HG02588 (cell line): ENCODE data around the gene HS3ST4.

Experiments used
- ATAC-seq: cut with Tn5 transposase; IDR thresholded peaks from one replicate; pipeline ENCODE4 v1.9.1; 2021; ENCODE audit warnings: mild to moderate bottlenecking, moderate library complexity; ENCODE audit not compliant: unreplicated experiment

Gene HS3ST4

DNA sequence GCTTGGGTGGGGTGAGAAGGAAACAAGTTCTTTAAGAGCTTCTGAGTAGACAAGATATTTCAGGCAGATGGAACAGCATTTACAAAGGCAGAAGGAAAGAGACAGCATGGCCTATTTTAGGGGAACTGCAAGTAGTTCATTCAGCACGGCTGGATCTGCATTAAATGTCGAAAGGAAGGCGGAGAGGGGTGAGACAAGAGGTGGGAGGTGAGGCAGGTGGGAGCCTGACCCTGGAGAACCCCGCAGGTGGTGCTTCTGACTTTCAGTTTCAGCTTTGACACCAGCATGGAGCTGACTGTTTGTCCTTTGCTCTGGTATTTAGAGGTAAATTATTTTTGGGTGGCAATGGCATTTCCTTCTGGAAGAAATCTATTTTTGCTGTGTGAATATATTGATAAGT, 194.8 kb downstream of the HS3ST4 start:
- no peak for ATAC-seq

DNA sequence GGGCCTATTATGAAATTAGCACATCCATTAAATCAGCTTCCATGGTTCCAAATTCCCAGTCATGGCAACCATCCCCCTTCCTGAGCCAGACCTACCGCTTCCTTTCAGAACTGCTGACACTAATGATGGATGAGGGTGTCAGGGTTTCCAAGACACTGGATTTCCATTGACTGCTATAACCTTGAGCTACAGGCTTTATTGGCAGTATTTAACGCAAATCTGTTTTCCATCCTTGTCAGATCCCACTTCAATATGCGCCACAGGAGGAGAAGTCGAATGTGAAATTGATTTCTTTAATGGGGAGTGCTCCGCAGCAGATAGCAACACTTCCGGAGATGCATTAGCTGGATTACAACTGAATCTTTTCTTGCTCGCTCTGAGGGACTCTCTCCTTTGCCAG, 197.1 kb downstream of the HS3ST4 start:
- no peak for ATAC-seq

DNA sequence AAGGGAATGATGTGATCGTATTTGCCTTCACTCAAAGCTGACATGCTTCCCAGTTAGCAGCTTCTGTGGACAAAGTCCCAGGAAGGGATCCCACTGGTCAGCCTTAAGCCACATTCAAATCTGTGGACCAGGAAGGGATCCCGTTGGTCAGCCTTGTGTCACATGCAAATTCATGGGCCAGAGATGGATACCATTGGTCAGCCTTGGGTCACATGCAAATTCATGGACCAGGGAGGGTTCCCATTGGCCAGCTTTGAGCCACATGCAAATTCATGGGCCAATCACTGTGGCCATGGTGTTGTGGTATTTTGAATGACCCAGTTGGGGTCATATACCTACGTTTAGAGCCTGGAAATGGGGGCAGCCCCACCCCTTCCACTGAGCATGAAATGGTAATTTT, 201.6 kb downstream of the HS3ST4 start:
- ATAC-seq, result no peak

DNA sequence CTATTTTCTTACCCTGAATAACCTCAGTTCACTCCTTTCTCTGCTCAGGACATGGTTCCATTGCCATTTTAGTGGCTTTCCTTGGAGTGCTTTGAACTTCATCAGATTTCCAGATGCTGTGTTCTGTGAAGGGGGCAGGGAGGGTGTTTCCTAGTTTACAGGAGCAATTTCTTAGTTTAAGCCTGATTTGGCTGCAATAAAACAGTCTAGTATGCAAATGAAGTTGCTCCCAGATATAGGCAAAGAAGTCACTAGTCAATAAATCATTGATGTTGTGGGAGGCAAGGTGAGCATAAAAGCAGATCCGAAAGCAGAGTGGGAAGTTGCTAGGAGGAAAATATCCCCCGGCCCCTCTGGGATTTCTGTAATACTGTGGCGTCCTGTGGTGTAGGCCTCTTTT, 202.3 kb downstream of the HS3ST4 start:
- no peak for ATAC-seq

DNA sequence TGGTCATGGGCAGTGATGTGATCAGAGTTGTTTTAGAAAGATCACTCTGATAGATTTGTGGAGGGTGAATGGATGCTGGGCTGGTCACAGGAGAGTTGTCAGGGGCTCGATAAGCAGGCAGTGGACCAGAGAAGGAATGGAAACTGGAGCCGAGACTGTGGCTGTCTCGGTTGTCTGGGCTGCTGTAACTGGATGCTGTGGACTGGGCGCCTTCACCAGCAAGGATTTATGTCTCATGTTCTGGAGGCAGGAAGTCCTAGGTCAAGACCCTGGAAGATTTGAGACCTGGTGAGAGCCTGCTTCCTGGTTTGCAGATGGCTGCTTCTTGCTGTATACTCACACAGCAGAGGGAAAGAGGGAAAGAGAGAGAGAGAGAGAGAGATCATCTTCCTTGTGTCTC, 203.6 kb downstream of the HS3ST4 start:
- no peak for ATAC-seq

DNA sequence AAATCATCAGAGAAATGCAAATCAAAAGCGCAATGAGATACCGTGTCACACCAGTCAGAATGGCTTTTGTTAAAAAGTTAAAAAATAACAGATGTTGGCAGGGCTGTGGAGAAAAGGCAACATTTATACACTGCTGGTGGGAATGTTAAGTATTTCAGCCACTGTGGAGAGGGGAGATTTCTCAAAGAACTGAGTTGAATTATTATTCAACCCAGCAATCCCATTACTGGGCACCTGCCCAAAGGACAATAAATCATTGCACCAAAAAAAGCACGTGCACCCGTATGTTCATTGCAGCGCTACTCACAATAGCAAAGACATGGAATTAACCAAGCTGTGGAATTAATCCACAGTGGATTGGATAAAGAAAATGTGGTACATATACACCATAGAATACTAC, 204.7 kb downstream of the HS3ST4 start:
- ATAC-seq, result no peak

DNA sequence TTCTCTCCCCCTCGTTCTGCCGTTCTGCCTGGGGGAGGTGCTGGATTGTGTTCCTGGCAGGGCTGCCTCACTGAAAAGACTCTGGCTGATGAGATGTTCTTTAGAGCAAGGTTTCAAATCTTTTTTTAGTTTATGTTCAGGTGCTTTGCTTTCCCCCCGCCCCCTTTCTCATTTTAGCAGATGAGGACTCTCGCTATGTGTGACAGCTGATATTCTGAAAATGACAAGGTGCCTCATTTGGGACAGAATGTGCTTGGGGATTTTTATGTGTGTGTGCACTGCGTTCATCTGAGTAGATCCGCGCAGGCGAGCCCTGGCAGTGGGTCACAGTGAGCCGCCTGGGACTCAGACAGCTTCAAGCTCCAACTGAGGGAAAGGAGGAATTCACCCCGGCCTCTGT, 205.9 kb downstream of the HS3ST4 start:
- ATAC-seq, result no peak

DNA sequence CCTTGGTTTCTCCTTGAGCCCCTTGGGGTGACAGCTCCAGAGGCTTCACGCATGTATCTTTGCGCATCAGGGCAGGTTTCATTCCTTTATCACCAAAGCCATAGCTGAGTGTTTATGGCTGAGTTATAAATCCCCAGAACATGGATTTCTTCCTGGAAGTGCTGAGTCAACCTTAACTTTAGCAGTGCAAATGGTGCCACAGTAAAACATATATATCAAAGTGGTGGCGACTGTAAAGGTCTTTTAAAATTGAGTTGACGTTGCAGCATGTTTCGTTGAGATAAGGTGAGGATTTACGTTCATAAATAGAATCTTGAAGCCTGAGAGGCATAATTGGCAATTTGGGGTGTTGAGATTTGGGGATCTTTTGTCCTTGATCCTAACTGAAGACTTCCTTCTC, 214.1 kb downstream of the HS3ST4 start:
- ATAC-seq, result no peak

DNA sequence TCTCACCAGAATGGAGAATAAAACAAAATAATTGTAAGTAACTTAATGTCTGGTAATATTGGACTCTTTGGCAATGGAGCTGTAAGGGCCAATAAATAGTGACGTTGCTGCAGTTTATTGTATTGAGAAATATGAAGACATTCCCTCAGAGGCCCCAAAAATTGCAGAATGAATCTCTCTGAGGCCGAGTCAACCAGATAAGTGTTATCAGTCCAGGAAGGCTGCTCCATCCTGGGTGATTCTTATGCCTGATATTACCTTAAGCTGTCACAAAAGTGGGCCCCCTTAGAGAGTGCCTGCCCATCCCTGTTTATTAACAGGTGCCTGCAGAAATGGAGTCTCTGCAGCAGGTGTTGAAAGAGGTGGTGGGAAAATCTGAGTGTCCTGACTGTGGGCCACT, 219.2 kb downstream of the HS3ST4 start:
- ATAC-seq, result no peak

DNA sequence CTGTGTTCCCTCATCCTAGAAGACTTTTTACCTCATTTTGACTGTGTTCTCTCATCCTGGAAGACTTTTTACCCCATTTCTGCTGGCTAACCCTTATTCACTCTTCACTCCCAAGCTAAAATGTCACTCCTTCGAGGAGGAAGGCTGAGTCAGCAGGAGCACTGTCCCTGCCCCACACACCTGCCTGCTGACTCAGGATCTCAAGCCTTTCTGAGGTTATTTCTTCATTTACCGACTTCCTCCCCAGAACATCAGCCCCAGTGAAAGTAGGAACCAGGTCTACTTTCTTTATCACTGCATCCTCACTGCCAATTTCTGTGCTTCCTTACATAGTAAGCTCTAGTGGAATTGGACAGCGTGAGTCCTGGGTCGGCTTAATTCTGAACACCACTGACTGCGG, 220.6 kb downstream of the HS3ST4 start:
- ATAC-seq, result no peak

DNA sequence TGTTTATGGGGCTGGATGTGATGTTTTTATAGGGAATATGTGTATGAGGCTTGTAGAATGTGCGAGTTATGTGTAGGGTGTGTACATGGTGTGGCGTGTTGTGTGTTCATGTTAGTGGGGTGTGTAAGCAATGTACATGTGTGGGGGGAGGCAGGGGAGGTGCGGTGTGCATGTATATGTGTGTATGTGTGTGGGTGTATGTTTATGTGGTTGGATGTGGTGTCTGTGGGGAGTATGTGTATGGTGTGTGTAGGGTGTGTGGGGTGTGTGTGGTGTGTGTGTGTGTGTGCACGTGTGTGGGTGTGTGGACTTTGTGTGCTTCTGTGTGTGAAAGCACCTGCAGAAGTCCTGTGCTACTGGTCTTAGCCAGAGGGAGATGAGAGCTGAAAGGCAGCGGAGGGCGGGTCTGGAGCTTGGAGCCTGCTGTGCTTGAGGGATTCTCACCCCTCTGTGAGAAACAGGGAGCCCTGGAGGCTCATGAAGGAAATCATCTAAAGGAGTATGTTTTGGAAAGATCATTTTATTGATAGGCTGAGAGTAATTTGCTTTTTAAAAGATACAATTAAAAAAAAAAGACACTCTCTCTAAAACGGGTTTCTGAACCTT, 222.7 kb downstream of the HS3ST4 start:
- ATAC-seq, result no peak

DNA sequence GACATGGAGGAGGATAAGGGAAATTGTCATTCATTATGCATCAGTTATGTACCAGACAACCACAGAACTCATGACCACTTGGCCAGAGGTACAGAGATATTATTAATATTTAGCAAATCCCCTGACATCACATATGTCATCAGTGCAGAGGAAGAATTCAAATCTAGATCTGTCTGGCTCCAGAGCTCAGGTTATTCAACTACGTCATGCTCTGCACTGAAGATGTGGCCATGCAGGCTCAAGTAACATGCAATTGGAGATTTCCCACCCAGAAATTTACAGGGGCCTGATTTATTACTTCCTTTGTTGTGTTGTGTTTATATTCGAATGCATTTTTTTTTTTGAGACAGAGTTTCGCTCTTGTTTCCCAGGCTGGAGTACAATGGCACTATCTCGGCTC, 224.3 kb downstream of the HS3ST4 start:
- ATAC-seq, result no peak

DNA sequence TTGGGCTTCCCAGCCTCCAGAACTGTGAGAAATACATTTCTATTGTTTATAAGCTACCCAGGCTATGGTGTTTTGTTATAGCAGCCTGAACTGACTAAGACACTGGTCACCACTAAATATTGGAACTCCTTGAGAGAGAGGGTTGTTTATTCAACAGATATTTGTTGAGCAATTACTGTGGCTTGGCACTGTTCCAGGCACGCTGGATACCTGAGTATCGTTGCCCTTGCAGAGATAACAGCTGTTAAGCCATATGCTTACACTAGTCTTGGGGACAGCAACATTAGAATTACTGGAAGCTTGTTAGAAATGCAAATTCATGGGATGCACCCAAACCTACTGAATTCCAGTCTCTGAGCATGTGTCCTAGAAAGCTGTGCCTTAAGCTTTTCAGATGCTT, 230.7 kb downstream of the HS3ST4 start:
- ATAC-seq, result no peak

DNA sequence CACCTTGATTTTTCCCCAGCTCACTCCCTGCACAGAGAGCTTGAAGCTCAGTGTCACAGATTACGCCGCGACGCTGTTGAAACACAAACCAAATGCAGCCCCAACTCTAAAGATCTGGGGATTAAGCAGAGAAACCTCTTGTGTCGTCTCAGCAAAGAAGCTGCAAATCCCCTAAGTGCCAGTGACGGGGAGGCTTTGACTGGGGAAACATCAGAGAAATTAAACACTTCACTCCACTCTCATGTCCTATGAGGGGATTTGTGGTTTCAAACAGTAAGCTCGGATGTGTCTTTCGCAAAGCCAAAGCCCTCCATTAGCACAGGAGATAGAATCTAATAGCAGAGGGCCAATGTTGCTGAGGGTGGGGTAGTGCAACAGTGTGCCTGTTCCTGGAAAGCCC, 233.7 kb downstream of the HS3ST4 start:
- no peak for ATAC-seq

DNA sequence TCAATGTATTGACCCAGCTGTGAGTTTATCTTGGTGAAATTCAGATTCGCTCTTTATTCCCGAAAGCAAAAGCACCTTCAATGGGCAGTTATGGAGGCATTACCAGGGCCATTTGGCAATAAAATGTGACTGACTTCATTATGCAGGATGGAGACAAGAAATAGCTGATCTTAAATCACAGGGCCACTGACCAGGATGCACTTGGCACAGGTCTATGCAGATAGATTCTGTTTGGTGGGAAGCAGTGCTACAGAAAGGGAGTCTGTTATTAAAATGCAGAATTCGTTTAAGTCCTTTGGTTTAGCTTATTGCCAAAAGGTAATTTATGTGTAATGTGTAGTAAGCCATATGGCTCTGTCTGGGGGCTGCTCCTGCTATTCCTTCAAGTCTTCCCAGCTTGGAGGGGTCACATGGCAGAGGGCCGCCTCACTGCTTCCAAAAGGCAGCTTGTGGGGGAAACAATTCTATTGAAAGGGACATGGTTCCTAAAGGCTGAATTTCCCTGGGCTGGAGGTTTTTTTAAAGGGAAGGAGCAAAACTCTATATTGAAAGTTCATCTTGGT, 239.8 kb downstream of the HS3ST4 start:
- no peak for ATAC-seq

DNA sequence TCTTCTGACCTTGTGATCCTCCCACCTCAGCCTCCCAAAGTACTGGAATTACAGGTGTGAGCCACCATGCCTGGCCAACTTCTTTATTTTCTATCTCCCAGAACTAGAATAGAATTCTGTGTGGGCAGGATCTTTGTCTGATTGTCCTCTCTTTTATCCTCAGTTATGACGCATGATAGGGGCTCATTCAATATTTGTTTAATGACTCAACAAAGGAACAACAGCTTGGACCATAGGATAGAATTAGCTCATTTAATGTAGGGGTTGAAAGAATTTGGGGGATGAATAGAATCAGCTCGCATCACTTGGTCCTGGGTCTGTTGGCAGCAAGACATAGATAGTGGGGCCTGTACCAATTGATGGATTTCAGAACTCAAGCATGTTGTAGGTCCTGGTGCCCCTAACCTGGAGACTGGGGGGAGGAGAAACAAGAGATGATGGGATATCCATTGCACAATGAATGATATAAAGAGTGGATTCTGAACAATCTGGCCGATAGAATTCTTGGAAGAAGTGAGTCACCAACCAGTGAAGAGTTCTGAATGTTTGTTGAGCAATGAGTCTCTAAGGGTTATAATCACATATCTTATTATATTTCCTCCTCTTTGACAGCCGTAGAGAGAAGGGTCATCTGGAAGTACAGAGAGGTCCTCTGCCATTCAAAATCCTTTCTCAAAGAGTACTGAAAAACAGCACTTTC, 250.2 kb downstream of the HS3ST4 start:
- no peak for ATAC-seq

DNA sequence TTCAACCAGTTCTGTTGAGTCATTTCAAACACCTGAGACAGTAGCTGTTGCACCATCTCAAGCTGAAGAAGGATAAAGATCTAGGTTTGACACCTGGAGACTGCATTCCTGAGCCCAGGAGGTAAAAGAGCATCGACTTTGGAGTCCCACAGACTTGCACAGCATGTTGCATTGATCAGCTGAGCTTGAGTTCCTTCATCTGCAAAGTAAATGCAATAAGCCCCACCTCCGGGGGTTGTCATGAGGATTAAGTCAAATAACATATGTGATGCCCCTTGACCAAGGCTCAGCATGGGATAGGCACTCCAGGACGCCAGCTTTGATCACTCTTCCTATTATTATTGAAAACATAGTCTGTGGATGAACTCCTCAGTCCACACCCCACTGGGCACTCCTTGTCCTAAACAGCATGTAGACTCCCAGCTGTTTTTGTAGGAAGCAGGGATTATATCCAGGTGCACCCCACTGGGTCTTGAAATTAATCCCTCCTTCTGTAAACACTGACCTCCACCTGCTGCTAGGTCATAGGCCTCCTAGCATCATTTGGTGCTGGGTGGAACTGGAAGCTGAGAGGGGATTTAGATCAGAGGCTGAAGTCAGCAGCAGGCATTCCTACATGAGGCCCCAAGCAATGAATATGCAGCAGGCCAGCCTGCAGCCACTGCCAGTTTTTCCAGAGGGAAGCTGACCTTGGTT, 259.0 kb downstream of the HS3ST4 start:
- ATAC-seq, result no peak

DNA sequence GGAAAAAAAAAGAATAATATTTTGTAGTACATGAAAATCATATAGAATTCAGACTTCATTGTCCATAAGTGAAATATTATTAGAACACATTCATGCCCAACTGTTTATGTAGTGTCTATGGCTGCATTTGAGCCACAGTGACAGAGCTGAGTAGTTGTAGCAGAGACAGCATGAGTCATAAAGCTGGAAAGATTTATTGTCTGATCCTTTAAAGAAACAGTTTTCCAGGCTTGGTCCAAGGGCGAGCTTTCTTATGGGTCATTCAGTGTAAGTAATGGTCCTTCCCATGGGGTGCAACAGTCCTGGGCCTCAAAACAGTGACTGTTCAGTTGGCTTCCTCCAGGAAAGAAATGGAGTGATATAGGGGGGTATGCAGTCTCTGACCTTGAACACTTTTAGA, 260.2 kb downstream of the HS3ST4 start:
- ATAC-seq, result no peak

DNA sequence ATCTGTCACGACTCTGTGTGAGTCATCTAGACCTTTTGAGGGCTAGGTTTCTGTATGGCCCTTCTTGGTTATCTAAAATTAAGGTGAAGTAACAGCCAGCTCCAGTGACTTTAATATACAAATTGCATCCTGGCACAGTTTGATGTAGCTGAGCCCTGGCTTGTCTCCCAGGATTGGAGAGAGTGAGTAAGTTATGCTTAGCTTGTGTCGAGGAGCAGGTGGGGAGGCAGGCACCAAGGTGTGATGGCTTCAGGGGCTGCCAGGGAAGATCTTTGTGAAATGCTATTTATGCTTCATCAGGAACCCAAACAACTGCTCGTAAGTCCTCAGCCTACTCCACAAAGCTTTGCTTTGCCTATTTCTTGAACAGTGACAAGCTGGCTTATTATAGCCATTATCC, 261.2 kb downstream of the HS3ST4 start:
- ATAC-seq, result no peak

DNA sequence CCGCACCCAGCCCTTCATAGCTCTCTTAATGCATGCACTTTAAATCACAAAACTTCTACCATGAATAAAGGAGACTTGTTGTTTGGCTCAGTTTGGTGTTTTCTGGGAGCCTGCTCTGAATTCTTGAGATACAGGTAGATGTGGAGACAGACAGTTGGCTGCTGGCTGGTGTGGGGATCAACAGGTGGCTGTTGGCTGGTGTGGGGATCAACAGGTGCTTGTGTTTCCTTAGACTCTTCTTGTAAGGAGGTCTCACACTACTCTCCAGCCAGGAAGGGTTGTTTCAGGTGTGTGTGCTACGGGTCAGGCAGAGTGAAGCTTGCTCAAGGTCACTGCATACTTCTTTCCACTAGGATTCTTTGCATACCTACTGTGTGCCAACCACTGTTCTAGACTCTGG, 265.9 kb downstream of the HS3ST4 start:
- ATAC-seq, result no peak

DNA sequence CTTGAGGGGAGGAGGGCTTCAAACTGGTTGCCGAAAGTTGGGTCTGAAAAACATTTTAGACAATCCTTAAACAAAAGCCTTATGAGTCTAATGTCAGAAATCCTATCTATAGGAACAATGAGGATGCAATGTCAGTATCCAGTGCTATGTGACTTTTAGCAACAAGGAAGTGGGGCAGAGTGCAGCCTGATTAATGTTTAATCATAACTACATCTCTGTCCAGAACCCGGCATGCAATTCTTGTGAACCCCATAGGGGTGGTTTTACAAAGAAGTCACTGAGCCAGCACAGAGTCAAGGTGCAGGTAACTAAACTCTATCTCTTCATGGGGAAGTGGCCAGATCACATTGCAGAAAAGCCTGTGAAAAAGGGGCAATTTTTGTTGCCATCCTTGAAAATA, 267.5 kb downstream of the HS3ST4 start:
- ATAC-seq, result no peak
